ENCODE measurements around the gene NUDT6. TPM values are rescaled to one million over a fixed set of nuclear protein-coding genes. Genes with fewer than 3 reads are reported as not detected.

The NUDT6 gene
- total RNA-seq, 3 donors from 2014 or later (not counting 1 experiment from before 2014, with no cell fraction given), result 3.0 to 4.1 (median 3.0) TPM

DNA sequence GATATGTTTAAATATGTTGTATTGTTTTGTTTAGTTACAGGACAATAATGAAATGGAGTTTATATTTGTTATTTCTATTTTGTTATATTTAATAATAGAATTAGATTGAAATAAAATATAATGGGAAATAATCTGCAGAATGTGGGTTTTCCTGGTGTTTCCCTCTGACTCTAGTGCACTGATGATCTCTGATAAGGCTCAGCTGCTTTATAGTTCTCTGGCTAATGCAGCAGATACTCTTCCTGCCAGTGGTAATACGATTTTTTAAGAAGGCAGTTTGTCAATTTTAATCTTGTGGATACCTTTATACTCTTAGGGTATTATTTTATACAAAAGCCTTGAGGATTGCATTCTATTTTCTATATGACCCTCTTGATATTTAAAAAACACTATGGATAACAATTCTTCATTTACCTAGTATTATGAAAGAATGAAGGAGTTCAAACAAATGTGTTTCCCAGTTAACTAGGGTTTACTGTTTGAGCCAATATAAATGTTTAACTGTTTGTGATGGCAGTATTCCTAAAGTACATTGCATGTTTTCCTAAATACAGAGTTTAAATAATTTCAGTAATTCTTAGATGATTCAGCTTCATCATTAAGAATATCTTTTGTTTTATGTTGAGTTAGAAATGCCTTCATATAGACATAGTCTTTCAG lies 26.9 kb downstream of the NUDT6 start:
- Histone ChIP-seq H3K9me3 (ENCODE audit: control insufficient read depth, insufficient read depth, low read length) (no peaks in the 10 kb centered on the region), H3K4me3 (ENCODE audit: low read length) (no peak overlapping the region), H3K4me1 (ENCODE audit: control insufficient read depth, insufficient read depth, low read length) (no peaks in the 10 kb centered on the region), H3K27me3 (ENCODE audit: control insufficient read depth, insufficient read depth, low read length) (no peaks in the 10 kb centered on the region), H3K27ac (ENCODE audit: low read length) (no peak overlapping the region), H3K36me3 (ENCODE audit: control insufficient read depth, insufficient read depth, low read length) (no peaks in the 10 kb centered on the region)
- Mint-ChIP-seq H3K36me3 (no peaks in the 10 kb centered on the region), H3K27ac (no peak overlapping the region), H3K9me3 (no peaks in the 10 kb centered on the region), H3K27me3 (ENCODE audit: low read depth in 2 of 2) (no peaks in the 10 kb centered on the region), H3K4me3 (no peak overlapping the region), H3K4me1 (peaks cover 6% of the 10 kb centered on the region in 2 donors)
- DNase-seq (no peak), ATAC-seq (no peak)
- intact Hi-C loops (cut with micrococcal nuclease), result no loop called here
- WGBS (ENCODE audit: insufficient coverage), result no CpG with 5 or more reads among the region's 1 CpG
- TF ChIP-seq, protein P1, sequence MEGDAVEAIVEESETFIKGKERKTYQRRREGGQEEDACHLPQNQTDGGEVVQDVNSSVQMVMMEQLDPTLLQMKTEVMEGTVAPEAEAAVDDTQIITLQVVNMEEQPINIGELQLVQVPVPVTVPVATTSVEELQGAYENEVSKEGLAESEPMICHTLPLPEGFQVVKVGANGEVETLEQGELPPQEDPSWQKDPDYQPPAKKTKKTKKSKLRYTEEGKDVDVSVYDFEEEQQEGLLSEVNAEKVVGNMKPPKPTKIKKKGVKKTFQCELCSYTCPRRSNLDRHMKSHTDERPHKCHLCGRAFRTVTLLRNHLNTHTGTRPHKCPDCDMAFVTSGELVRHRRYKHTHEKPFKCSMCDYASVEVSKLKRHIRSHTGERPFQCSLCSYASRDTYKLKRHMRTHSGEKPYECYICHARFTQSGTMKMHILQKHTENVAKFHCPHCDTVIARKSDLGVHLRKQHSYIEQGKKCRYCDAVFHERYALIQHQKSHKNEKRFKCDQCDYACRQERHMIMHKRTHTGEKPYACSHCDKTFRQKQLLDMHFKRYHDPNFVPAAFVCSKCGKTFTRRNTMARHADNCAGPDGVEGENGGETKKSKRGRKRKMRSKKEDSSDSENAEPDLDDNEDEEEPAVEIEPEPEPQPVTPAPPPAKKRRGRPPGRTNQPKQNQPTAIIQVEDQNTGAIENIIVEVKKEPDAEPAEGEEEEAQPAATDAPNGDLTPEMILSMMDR (IDR thresholded peaks at IDR 0.05), result no peak

DNA sequence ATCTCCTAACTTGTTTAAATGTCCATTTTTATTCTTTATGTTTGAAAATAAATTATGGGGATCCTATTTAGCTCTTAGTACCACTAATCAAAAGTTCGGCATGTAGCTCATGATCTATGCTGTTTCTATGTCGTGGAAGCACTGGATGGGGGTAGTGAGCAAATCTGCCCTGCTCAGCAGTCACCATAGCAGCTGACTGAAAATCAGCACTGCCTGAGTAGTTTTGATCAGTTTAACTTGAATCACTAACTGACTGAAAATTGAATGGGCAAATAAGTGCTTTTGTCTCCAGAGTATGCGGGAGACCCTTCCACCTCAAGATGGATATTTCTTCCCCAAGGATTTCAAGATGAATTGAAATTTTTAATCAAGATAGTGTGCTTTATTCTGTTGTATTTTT lies 27.6 kb downstream of the NUDT6 start:
- Mint-ChIP-seq H3K27ac (no peak overlapping the region), H3K27me3 (ENCODE audit: low read depth in 2 of 2) (no peaks in the 10 kb centered on the region), H3K36me3 (no peaks in the 10 kb centered on the region), H3K9me3 (no peaks in the 10 kb centered on the region), H3K4me3 (no peak overlapping the region), H3K4me1 (peaks cover 6% of the 10 kb centered on the region in 2 donors)
- Histone ChIP-seq H3K36me3 (ENCODE audit: control insufficient read depth, insufficient read depth, low read length) (no peaks in the 10 kb centered on the region), H3K27ac (ENCODE audit: low read length) (no peak overlapping the region), H3K4me1 (ENCODE audit: control insufficient read depth, insufficient read depth, low read length) (no peaks in the 10 kb centered on the region), H3K27me3 (ENCODE audit: control insufficient read depth, insufficient read depth, low read length) (no peaks in the 10 kb centered on the region), H3K4me3 (ENCODE audit: low read length) (no peak overlapping the region), H3K9me3 (ENCODE audit: control insufficient read depth, insufficient read depth, low read length) (no peaks in the 10 kb centered on the region)
- ATAC-seq, result no peak
- 100% methylated on average over 3 of the region's 3 CpGs for WGBS (ENCODE audit: insufficient coverage)
- intact Hi-C loops (cut with micrococcal nuclease), result no loop called here
- no peak for DNase-seq
- TF ChIP-seq, protein P1 (IDR thresholded peaks at IDR 0.05), result no peak

DNA sequence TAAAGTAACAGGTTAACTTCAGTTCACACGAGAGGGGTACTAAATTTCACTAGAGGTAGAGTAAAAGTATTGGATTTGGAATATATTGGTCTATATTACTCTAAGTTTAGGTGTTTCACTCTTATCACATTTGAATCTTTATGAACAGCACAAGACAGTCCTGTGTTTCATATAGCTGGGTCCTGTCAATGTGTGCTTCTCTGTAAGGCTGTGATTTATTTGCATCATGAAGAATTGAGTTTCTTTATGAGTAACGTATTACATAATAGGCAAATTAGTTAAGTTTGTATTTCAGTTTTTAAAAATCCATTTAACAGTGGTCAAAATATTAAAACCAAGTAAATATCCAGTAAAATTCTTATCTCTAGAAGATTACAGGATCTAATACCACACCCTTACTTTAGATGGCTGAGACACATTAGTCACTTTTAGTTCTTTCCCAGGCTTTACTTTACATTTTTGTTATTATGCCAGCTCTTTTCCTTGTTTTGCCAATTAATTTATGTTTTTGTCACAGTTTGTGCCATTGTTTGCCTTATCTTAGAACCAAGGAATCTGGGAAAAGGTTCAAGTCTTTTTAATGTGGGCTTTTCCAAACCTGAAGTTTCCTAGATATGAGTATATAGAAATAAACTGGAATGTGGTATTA lies 32.1 kb downstream of the NUDT6 start:
- Mint-ChIP-seq H3K9me3 (no peaks in the 10 kb centered on the region), H3K27ac (no peak overlapping the region), H3K4me3 (no peak overlapping the region), H3K4me1 (no peaks in the 10 kb centered on the region), H3K27me3 (ENCODE audit: low read depth in 2 of 2) (no peaks in the 10 kb centered on the region), H3K36me3 (no peaks in the 10 kb centered on the region)
- H3K27me3 ChIP-seq (ENCODE audit: control insufficient read depth, insufficient read depth, low read length), result no peaks in the 10 kb centered on the region
- no CpG with 5 or more reads among the region's 2 CpGs for WGBS (ENCODE audit: insufficient coverage)
- H3K27ac ChIP-seq (ENCODE audit: low read length), result no peak overlapping the region
- TF ChIP-seq, protein P1 (IDR thresholded peaks at IDR 0.05), result no peak
- DNase-seq (no peak), ATAC-seq (no peak)
- no peak overlapping the region for H3K4me3 ChIP-seq (ENCODE audit: low read length)
- intact Hi-C loops (cut with micrococcal nuclease), result no loop called here
- no peaks in the 10 kb centered on the region for H3K36me3 ChIP-seq (ENCODE audit: control insufficient read depth, insufficient read depth, low read length)
- no peaks in the 10 kb centered on the region for H3K4me1 ChIP-seq (ENCODE audit: control insufficient read depth, insufficient read depth, low read length)
- no peaks in the 10 kb centered on the region for H3K9me3 ChIP-seq (ENCODE audit: control insufficient read depth, insufficient read depth, low read length)
